GM08714 (cell line): ENCODE data around the gene MAGEA11.
"Not testable (repeated sequence)": the region's sequence is repeated elsewhere in the genome, so short reads cannot be mapped to it uniquely, and the experiment has no call there.

ENCODE experiments used
- H3K4me3 ChIP-seq: fragments of 200-500 bp; sonication (Bioruptor generic); 2 replicates; pipeline ENCODE4 v1.5.1; 2014; ENCODE audit warnings: mild to moderate bottlenecking, low read length, inconsistent platforms
- ZNF274 ChIP-seq: IDR thresholded peaks from 2 replicates; pipeline ENCODE4 v1.6.1; 2012; ENCODE audit warnings: mild to moderate bottlenecking, low read depth, low read length

Gene MAGEA11

GRCh38 chrX:149711545-149712236 is at the start of gene MAGEA11:
Gene MAGEA11, plus strand, starts transcription at chrX:149712060. Its CDS starts 1,100 bp downstream, at chrX:149713160.
- no peak for TF ChIP-seq ZNF274

GRCh38 chrX:149675088-149675487 is 36.8 kb upstream of the MAGEA11 start:
- H3K4me3 ChIP-seq, result not testable (repeated sequence)

More at GRCh38 chrX:149711545-149712236, at the start of gene MAGEA11:
- H3K4me3 ChIP-seq, result no peak within 1 kb of the TSS

GRCh38 chrX:149675554-149675953 is 36.3 kb upstream of the MAGEA11 start:
- not testable (repeated sequence) for H3K4me3 ChIP-seq

GRCh38 chrX:149679164-149679678 is 32.6 kb upstream of the MAGEA11 start:
- H3K4me3 ChIP-seq, result not testable (repeated sequence)

- no peak overlapping the region for H3K4me3 ChIP-seq
- TF ChIP-seq ZNF274, result no peak
These were observed 30.7 kb upstream of the MAGEA11 start for GRCh38 chrX:149681182-149681581.

GRCh38 chrX:149682031-149682430 is 29.8 kb upstream of the MAGEA11 start:
- H3K4me3 ChIP-seq, result no peak overlapping the region
- TF ChIP-seq ZNF274, result no peak

- H3K4me3 ChIP-seq, result no peak overlapping the region
- TF ChIP-seq ZNF274, result no peak
These were observed 28.6 kb upstream of the MAGEA11 start for GRCh38 chrX:149682956-149683947.

GRCh38 chrX:149683966-149684730 is 27.7 kb upstream of the MAGEA11 start:
- TF ChIP-seq ZNF274, result no peak
- no peak overlapping the region for H3K4me3 ChIP-seq

- TF ChIP-seq ZNF274, result no peak
- no peak overlapping the region for H3K4me3 ChIP-seq
These were observed 23.9 kb upstream of the MAGEA11 start for GRCh38 chrX:149687991-149688390.

GRCh38 chrX:149688552-149688951 is 23.3 kb upstream of the MAGEA11 start:
- no peak overlapping the region for H3K4me3 ChIP-seq
- no peak for TF ChIP-seq ZNF274

GRCh38 chrX:149691794-149692193 is 20.1 kb upstream of the MAGEA11 start:
- no peak overlapping the region for H3K4me3 ChIP-seq
- TF ChIP-seq ZNF274, result no peak

GRCh38 chrX:149692686-149693272 is 19.1 kb upstream of the MAGEA11 start:
- not testable (repeated sequence) for H3K4me3 ChIP-seq

- no peak for TF ChIP-seq ZNF274
- no peak overlapping the region for H3K4me3 ChIP-seq
These were observed 12.1 kb upstream of the MAGEA11 start for GRCh38 chrX:149699761-149700160.

- TF ChIP-seq ZNF274, result no peak
- no peak overlapping the region for H3K4me3 ChIP-seq
These were observed 7.2 kb upstream of the MAGEA11 start for GRCh38 chrX:149704664-149705063.
